Tibial nerve (tissue), 4 donors: ENCODE results near the gene EFNA4. TPM values are rescaled to one million over a fixed set of nuclear protein-coding genes. Genes with fewer than 3 reads are reported as not detected.

ENCODE experiments used
- DNase-seq, 2 donors: peaks; one replicate each; pipeline ENCODE4 v3.0.0-alpha.2; 2019; ENCODE audit warnings: low spot score in 2 of 2
- H3K27ac ChIP-seq, 4 donors: fragments of 200-600 bp; sonication (generic) in 3 of 4; one replicate each; pipeline ENCODE4 v1.5.1; 2017 to 2019; ENCODE audit warnings: mild to moderate bottlenecking in 1 of 4
- H3K27me3 ChIP-seq, 2 donors: fragments of 200-600 bp; sonication (generic) in 1 of 2; one replicate each; pipeline versions ENCODE4 v1.5.1 to v1.6.0; 2017 to 2019
- H3K36me3 ChIP-seq, 3 donors: fragments of 200-600 bp; sonication (generic); one replicate each; pipeline ENCODE4 v1.5.1; 2018 to 2019
- H3K4me1 ChIP-seq, 4 donors: fragments of 200-600 bp; sonication (generic) in 3 of 4; one replicate each; pipeline ENCODE4 v1.5.1; 2017 to 2019
- H3K4me3 ChIP-seq, 4 donors: fragments of 200-600 bp; sonication (generic) in 3 of 4; one replicate each; pipeline ENCODE4 v1.5.1; 2017 to 2019; ENCODE audit warnings: mild to moderate bottlenecking in 1 of 4, moderate library complexity in 1 of 4
- H3K9me3 ChIP-seq, 4 donors: fragments of 200-600 bp; sonication (generic) in 3 of 4; one replicate each; pipeline ENCODE4 v1.5.1; 2017 to 2019
- CTCF ChIP-seq, 5 experiments: fragments of 200-600 bp in 3 of 5; fragments of 450-650 bp in 2 of 5; sonication (generic) in 3 of 5; IDR thresholded peaks; one replicate each; pipeline ENCODE4 v1.5.1; 2016 to 2019; ENCODE audit warnings: antibody characterized with exemption in 5 of 5, mild to moderate bottlenecking in 3 of 5, moderate library complexity in 2 of 5
- EP300 ChIP-seq, 2 donors: sonication (generic); formaldehyde crosslinking; IDR thresholded peaks; one replicate each; pipeline ENCODE4 v1.6.1; 2017; ENCODE audit warnings: antibody characterized with exemption in 2 of 2, mild to moderate bottlenecking in 1 of 2
- POLR2A ChIP-seq, 2 donors: fragments of 450-650 bp; IDR thresholded peaks; one replicate each; pipeline ENCODE4 v1.6.1; 2017; ENCODE audit warnings: antibody characterized with exemption in 2 of 2, mild to moderate bottlenecking in 2 of 2, moderate library complexity in 2 of 2
- WGBS, 2 donors: methylation state at CpG; one replicate each; pipeline ENCODE4 v1.1.5; 2018; 5-methylcytosine and 5-hydroxymethylcytosine counted together
- total RNA-seq, 4 donors: library from RNA; depleted of rRNA; stranded (reverse); fragments of >200 nt; gene quantifications; one replicate each; pipeline ENCODE4 v1.1.0, GENCODE V29; 2016

EFNA4 gene
- total RNA-seq, 4 donors from 2014 or later = 0.87 to 4.2 (median 1.8) TPM

GRCh38 chr1:155033524-155033923 lies 30.0 kb upstream of the EFNA4 start, which contains the start of the genes DCST1 and DCST2:
Gene DCST1, plus strand, starts transcription at chr1:155033824. Its CDS starts 213 bp downstream, at chr1:155034037.
Gene DCST2, minus strand, starts transcription at chr1:155033781. Its CDS starts 80 bp downstream, at chr1:155033701.
- Histone ChIP-seq H3K36me3 (no peaks in the 10 kb centered on the region), H3K4me3 (no peak within 1 kb of the TSS), H3K27me3 (no peaks in the 10 kb centered on the region), H3K4me1 (peaks cover 0 to 8% (median 0%) of the 10 kb centered on the region in 4 donors), H3K9me3 (no peaks in the 10 kb centered on the region), H3K27ac (no peak within 1 kb of the TSS)
- 90 to 93% methylated on average over 6 to 9 of the region's 9 CpGs for WGBS, 2 donors
- no peak for DNase-seq
- TF ChIP-seq POLR2A (IDR thresholded peaks at IDR 0.05) (no peak), EP300 (IDR thresholded peaks at IDR 0.05) (no peak), CTCF (IDR thresholded peaks at IDR 0.05) (no peak)

- Histone ChIP-seq H3K4me3 (no peak overlapping the region), H3K4me1 (peaks cover 0 to 15% (median 0%) of the 10 kb centered on the region in 4 donors), H3K9me3 (no peaks in the 10 kb centered on the region), H3K36me3 (no peaks in the 10 kb centered on the region), H3K27ac (no peak overlapping the region), H3K27me3 (no peaks in the 10 kb centered on the region)
- WGBS, 2 donors = 77 to 85% methylated on average over 20 of the region's 20 CpGs
- TF ChIP-seq CTCF (IDR thresholded peaks at IDR 0.05) (no peak), POLR2A (IDR thresholded peaks at IDR 0.05) (no peak), EP300 (IDR thresholded peaks at IDR 0.05) (no peak)
- no peak for DNase-seq
Measured at GRCh38 chr1:155034318-155035208, 29.0 kb upstream of the EFNA4 start.

- Histone ChIP-seq H3K4me3 (no peak overlapping the region), H3K36me3 (no peaks in the 10 kb centered on the region), H3K9me3 (no peaks in the 10 kb centered on the region), H3K27me3 (no peaks in the 10 kb centered on the region), H3K4me1 (peaks cover 0 to 15% (median 0%) of the 10 kb centered on the region in 4 donors), H3K27ac (no peak overlapping the region)
- TF ChIP-seq EP300 (IDR thresholded peaks at IDR 0.05) (no peak), CTCF (IDR thresholded peaks at IDR 0.05) (no peak), POLR2A (IDR thresholded peaks at IDR 0.05) (no peak)
- no peak for DNase-seq
- 77 to 88% methylated on average over 2 of the region's 2 CpGs for WGBS, 2 donors
Measured at GRCh38 chr1:155035936-155036335, 27.6 kb upstream of the EFNA4 start.

GRCh38 chr1:155037043-155037442 lies 26.5 kb upstream of the EFNA4 start:
- no peaks in the 10 kb centered on the region for H3K36me3 ChIP-seq
- no peak overlapping the region for H3K27ac ChIP-seq
- no peaks in the 10 kb centered on the region for H3K9me3 ChIP-seq
- no peaks in the 10 kb centered on the region for H3K27me3 ChIP-seq
- peaks cover 0 to 15% (median 0%) of the 10 kb centered on the region in 4 donors for H3K4me1 ChIP-seq
- no peak for TF ChIP-seq EP300 (IDR thresholded peaks at IDR 0.05)
- no peak for TF ChIP-seq POLR2A (IDR thresholded peaks at IDR 0.05)
- TF ChIP-seq CTCF (IDR thresholded peaks at IDR 0.05) = no peak
- DNase-seq = no peak
- 74 to 83% methylated on average over 3 of the region's 3 CpGs for WGBS, 2 donors
- H3K4me3 ChIP-seq = no peak overlapping the region

- Histone ChIP-seq H3K9me3 (no peaks in the 10 kb centered on the region), H3K36me3 (no peaks in the 10 kb centered on the region), H3K27me3 (no peaks in the 10 kb centered on the region), H3K27ac (no peak overlapping the region), H3K4me1 (peaks cover 0 to 15% (median 0%) of the 10 kb centered on the region in 4 donors), H3K4me3 (no peak overlapping the region)
- TF ChIP-seq POLR2A (IDR thresholded peaks at IDR 0.05) = no peak
- DNase-seq = no peak
- WGBS, 2 donors = 85% methylated on average over 6 of the region's 6 CpGs
Measured at GRCh38 chr1:155037851-155038441, 25.6 kb upstream of the EFNA4 start.
